Skin of body (tissue), 2 donors: ENCODE measurements around the gene EMP2. TPM values are rescaled to one million over a fixed set of nuclear protein-coding genes. Genes with fewer than 3 reads are reported as not detected.
"Not testable (repeated sequence)": the region's sequence is repeated elsewhere in the genome, so short reads cannot be mapped to it uniquely, and the experiment has no call there.

ENCODE experiments used
- DNase-seq: peaks from one replicate; lab custom pipeline; 2025; lab: John Stamatoyannopoulos, UW
- total RNA-seq: library from RNA; depleted of rRNA; stranded (reverse); fragments of >200 nt; gene quantifications from one replicate; pipeline ENCODE4 v1.2.3, GENCODE V29; 2014

Gene EMP2
- total RNA-seq, 1 donor from 2014 or later, result 63.1 TPM

- DNase-seq, result no peak
These were observed 57.4 kb downstream of the EMP2 start for GRCh38 chr16:10522966-10523365.

GRCh38 chr16:10521681-10522274 is 58.6 kb downstream of the EMP2 start:
- peak; percentile 8 for DNase-seq

GRCh38 chr16:10520869-10521578 is 59.4 kb downstream of the EMP2 start:
- DNase-seq, result no peak

- DNase-seq, result no peak
These were observed 60.2 kb downstream of the EMP2 start for GRCh38 chr16:10519929-10520868.

GRCh38 chr16:10519297-10519696 is 61.1 kb downstream of the EMP2 start:
- DNase-seq, result no peak

GRCh38 chr16:10518479-10519041 is 61.8 kb downstream of the EMP2 start:
- DNase-seq, result no peak

GRCh38 chr16:10517868-10518267 is 62.5 kb downstream of the EMP2 start:
- no peak for DNase-seq

- DNase-seq, result no peak
These were observed 65.9 kb downstream of the EMP2 start for GRCh38 chr16:10514369-10515055.

GRCh38 chr16:10511829-10512228 is 68.6 kb downstream of the EMP2 start:
- DNase-seq, result no peak

GRCh38 chr16:10510279-10510678 is 70.1 kb downstream of the EMP2 start:
- DNase-seq, result no peak

- DNase-seq, result peak; percentile 50
These were observed 70.8 kb downstream of the EMP2 start for GRCh38 chr16:10509534-10510025.

GRCh38 chr16:10505286-10505685 is 75.1 kb downstream of the EMP2 start:
- DNase-seq, result not testable (repeated sequence)

- DNase-seq, result no peak
These were observed 76.0 kb downstream of the EMP2 start for GRCh38 chr16:10504404-10504885.

GRCh38 chr16:10502776-10503175 is 77.6 kb downstream of the EMP2 start:
- no peak for DNase-seq

GRCh38 chr16:10501016-10501607 is 79.3 kb downstream of the EMP2 start:
- no peak for DNase-seq

- DNase-seq, result no peak
These were observed 79.8 kb downstream of the EMP2 start for GRCh38 chr16:10500582-10500981.

- DNase-seq, result no peak
These were observed 83.0 kb downstream of the EMP2 start for GRCh38 chr16:10497132-10498101.

GRCh38 chr16:10495031-10495345 is 85.4 kb downstream of the EMP2 start:
- DNase-seq, result no peak

GRCh38 chr16:10494343-10495030 is 85.9 kb downstream of the EMP2 start:
- DNase-seq, result no peak
